ENCODE measurements around the gene PWWP2B.

The PWWP2B gene

DNA sequence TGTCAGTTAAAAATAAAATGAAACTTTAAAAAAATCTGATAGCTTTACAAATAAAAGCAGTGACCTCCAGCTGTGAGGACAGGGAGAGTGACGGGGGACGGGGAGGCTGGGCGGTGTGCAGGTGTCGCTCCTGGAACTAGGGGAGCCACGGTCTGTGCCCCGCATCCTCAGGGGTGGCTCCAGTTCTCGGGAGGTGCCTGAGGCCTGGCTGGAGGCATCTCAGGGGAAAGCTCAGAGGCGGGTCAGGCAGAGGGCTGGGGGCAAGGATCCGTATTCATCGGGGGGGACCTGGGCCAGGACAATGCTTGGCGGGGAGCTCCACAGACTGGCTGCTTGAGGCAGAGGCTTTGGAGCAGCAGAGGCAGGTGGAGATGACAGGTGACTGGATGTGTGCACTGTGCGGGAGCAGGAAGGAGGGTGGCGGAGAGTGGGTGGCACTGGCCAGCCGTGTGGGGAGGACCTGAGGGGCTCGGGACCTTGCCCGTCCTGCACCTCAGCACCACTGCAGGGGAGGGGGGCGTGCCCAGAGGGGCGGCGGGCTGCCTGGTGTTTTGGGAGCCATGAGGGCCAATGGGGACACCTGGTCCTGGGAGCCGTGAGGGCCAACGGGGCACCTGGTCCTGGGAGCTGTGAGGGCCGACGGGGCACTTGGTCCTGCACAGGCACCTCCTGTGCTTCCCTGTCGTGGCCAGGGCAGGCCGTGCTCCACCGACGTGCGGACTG, 13.2 kb downstream of the PWWP2B start:
- H3K27me3 ChIP-seq (ENCODE audit: insufficient read depth, low read length): no peaks in the 10 kb centered on the region
- H3K79me2 ChIP-seq (ENCODE audit: insufficient read depth, low read length): no peaks in the 10 kb centered on the region

DNA sequence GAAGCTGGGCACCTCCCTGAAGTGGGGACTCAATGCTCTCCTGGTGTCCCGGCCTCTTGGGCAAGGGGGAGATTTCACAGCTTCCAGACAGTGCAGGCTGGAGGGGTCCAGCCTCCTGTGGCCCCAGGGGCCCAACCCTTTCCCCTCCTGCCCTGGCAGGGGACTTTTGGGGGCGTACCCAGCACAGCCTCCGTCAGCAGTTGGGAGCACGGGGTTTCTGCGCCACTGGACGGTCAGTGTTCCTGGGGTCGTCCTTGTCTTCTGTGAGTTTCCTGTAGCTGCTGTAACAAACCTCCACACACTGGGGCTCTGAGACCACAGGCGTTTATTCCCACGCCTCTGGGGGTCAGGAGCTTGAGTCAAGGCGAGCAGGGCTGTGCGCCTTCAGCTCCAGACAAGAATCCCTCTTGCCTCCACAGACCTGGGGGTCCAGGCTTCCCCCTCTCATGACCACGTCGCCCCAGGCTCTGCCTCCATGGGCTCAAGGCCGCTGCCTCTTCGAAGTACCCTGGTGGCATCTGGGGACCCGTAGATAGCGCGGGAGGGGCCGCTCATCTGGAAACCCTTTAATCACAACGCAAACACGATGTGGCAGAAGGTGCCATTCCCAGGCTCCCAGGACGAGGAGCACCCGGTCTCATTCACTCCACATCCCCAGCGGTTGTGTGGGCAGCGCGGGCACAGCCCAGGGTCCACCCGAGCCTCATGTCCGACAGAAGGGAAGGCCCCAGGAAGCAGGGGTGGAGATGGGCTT, 14.0 kb downstream of the PWWP2B start:
- Histone ChIP-seq H3K79me2 (ENCODE audit: insufficient read depth, low read length) (no peaks in the 10 kb centered on the region), H3K36me3 (ENCODE audit: insufficient read depth, low read length) (no peaks in the 10 kb centered on the region), H3K4me3 (ENCODE audit: low read depth, low read length, poor library complexity, severe bottlenecking) (no peak overlapping the region), H3K9me3 (ENCODE audit: low read length) (no peaks in the 10 kb centered on the region), H4K20me1 (ENCODE audit: insufficient read depth, low read length) (no peaks in the 10 kb centered on the region), H3K9me2 (ENCODE audit: low read depth, low read length) (no peaks in the 10 kb centered on the region), H3K27ac (ENCODE audit: low read depth, low read length, poor library complexity, severe bottlenecking) (no peak overlapping the region), H3K27me3 (ENCODE audit: insufficient read depth, low read length) (no peaks in the 10 kb centered on the region), H2AFZ (ENCODE audit: low read length) (no peak overlapping the region), H3K4me1 (ENCODE audit: insufficient read depth, low read length, severe bottlenecking) (no peaks in the 10 kb centered on the region), H3K9ac (ENCODE audit: low read length) (no peak overlapping the region), H3K4me2 (ENCODE audit: low read length) (no peak overlapping the region), H3F3A (ENCODE audit: insufficient read depth, low read length) (no peaks in the 10 kb centered on the region)
- no peak for TF ChIP-seq EZH2 (IDR thresholded peaks at IDR 0.05; ENCODE audit: borderline replicate concordance, low read length)
- TF ChIP-seq, protein P1, sequence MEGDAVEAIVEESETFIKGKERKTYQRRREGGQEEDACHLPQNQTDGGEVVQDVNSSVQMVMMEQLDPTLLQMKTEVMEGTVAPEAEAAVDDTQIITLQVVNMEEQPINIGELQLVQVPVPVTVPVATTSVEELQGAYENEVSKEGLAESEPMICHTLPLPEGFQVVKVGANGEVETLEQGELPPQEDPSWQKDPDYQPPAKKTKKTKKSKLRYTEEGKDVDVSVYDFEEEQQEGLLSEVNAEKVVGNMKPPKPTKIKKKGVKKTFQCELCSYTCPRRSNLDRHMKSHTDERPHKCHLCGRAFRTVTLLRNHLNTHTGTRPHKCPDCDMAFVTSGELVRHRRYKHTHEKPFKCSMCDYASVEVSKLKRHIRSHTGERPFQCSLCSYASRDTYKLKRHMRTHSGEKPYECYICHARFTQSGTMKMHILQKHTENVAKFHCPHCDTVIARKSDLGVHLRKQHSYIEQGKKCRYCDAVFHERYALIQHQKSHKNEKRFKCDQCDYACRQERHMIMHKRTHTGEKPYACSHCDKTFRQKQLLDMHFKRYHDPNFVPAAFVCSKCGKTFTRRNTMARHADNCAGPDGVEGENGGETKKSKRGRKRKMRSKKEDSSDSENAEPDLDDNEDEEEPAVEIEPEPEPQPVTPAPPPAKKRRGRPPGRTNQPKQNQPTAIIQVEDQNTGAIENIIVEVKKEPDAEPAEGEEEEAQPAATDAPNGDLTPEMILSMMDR (IDR thresholded peaks at IDR 0.05; ENCODE audit: low read length): no peak

More for the DNA sequence above, 13.2 kb downstream of the PWWP2B start:
- H2AFZ ChIP-seq (ENCODE audit: low read length): no peak overlapping the region
- no peak overlapping the region for H3K27ac ChIP-seq (ENCODE audit: low read depth, low read length, poor library complexity, severe bottlenecking)
- no peak overlapping the region for H3K4me3 ChIP-seq (ENCODE audit: low read depth, low read length, poor library complexity, severe bottlenecking)
- no peak for TF ChIP-seq EZH2 (IDR thresholded peaks at IDR 0.05; ENCODE audit: borderline replicate concordance, low read length)
- TF ChIP-seq, protein P1 (IDR thresholded peaks at IDR 0.05; ENCODE audit: low read length): no peak
- H3K9me3 ChIP-seq (ENCODE audit: low read length): no peaks in the 10 kb centered on the region
- no peak overlapping the region for H3K4me2 ChIP-seq (ENCODE audit: low read length)
- H3K36me3 ChIP-seq (ENCODE audit: insufficient read depth, low read length): no peaks in the 10 kb centered on the region
- H3K9ac ChIP-seq (ENCODE audit: low read length): no peak overlapping the region
- H3K9me2 ChIP-seq (ENCODE audit: low read depth, low read length): no peaks in the 10 kb centered on the region
- no peaks in the 10 kb centered on the region for H4K20me1 ChIP-seq (ENCODE audit: insufficient read depth, low read length)
- no peaks in the 10 kb centered on the region for H3K4me1 ChIP-seq (ENCODE audit: insufficient read depth, low read length, severe bottlenecking)
- H3F3A ChIP-seq (ENCODE audit: insufficient read depth, low read length): no peaks in the 10 kb centered on the region

DNA sequence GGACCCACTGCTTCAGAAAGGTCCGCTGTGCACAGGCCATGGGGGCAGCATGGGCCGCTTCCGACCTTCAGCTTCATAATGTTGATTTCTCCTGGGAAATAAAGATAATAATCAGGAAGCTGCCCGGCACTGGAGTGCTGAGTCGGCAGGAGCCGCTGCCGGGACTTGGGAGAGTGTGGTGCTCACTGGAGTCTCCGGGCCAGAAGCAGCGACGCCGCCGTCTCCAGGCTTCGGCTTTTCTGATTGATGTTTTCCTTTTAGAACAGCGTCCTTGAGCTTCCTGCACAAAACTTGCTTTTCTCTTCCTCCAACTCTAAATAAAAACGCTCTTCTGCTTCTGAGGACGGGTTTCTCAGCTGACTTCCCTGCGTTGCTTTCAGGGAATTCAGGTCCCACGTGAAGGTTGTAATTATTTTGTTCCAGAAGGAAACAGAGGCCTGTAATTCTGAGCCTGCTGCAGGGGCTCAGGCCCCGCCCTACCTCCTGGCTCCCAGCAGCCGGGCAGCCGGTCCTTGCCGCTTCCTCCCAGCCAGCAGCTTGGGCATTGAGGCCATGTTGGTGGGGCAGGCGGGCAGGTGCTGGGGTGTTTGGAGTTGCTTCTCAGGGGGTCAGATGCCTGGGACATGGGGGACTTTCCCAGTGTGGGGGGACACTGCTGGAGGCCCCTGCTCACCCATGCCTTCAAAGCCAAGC, 14.7 kb downstream of the PWWP2B start:
- no peaks in the 10 kb centered on the region for H3K79me2 ChIP-seq (ENCODE audit: insufficient read depth, low read length)
- no peaks in the 10 kb centered on the region for H3K9me2 ChIP-seq (ENCODE audit: low read depth, low read length)
- no peak overlapping the region for H3K27ac ChIP-seq (ENCODE audit: low read depth, low read length, poor library complexity, severe bottlenecking)
- no peaks in the 10 kb centered on the region for H3F3A ChIP-seq (ENCODE audit: insufficient read depth, low read length)
- TF ChIP-seq, protein P1 (IDR thresholded peaks at IDR 0.05; ENCODE audit: low read length): no peak
- TF ChIP-seq EZH2 (IDR thresholded peaks at IDR 0.05; ENCODE audit: borderline replicate concordance, low read length): no peak
- no peaks in the 10 kb centered on the region for H4K20me1 ChIP-seq (ENCODE audit: insufficient read depth, low read length)
- H3K4me2 ChIP-seq (ENCODE audit: low read length): no peak overlapping the region
- no peaks in the 10 kb centered on the region for H3K9me3 ChIP-seq (ENCODE audit: low read length)
- H2AFZ ChIP-seq (ENCODE audit: low read length): no peak overlapping the region
- H3K4me1 ChIP-seq (ENCODE audit: insufficient read depth, low read length, severe bottlenecking): no peaks in the 10 kb centered on the region
- H3K9ac ChIP-seq (ENCODE audit: low read length): no peak overlapping the region
- no peak overlapping the region for H3K4me3 ChIP-seq (ENCODE audit: low read depth, low read length, poor library complexity, severe bottlenecking)
- H3K36me3 ChIP-seq (ENCODE audit: insufficient read depth, low read length): no peaks in the 10 kb centered on the region
- H3K27me3 ChIP-seq (ENCODE audit: insufficient read depth, low read length): no peaks in the 10 kb centered on the region

Data from OCI-LY1 (cell line).